Neuronal stem cell (in vitro differentiated cells): ENCODE results near the gene E2F3.

Source experiments
- DNase-seq: peaks from one replicate; pipeline ENCODE4 v3.0.0-alpha.2; 2013; ENCODE audit warnings: low spot score
- H2AFZ ChIP-seq: one replicate; pipeline ENCODE4 v1.6.1; 2013; ENCODE audit warnings: mild to moderate bottlenecking, low read length, inconsistent platforms
- H2AK5ac ChIP-seq: 2 replicates; pipeline ENCODE4 v1.6.1; 2013; ENCODE audit warnings: low read depth, mild to moderate bottlenecking, inconsistent platforms, low read length, moderate library complexity, mixed read lengths
- H2BK120ac ChIP-seq: 2 replicates; pipeline ENCODE4 v1.6.1; 2013; ENCODE audit warnings: low read depth, mild to moderate bottlenecking, inconsistent platforms, low read length, moderate library complexity, mixed read lengths
- H2BK12ac ChIP-seq: one replicate; pipeline ENCODE4 v1.6.1; 2013; ENCODE audit warnings: low read length, inconsistent platforms
- H2BK15ac ChIP-seq: 2 replicates; pipeline ENCODE4 v1.6.1; 2013; ENCODE audit warnings: mild to moderate bottlenecking, low read length, inconsistent platforms, mixed read lengths
- H2BK5ac ChIP-seq: one replicate; pipeline ENCODE4 v1.6.1; 2013; ENCODE audit warnings: inconsistent platforms, mild to moderate bottlenecking, low read length, moderate library complexity
- H3K14ac ChIP-seq: one replicate; pipeline ENCODE4 v1.6.1; 2013; ENCODE audit warnings: low read length, inconsistent platforms
- H3K18ac ChIP-seq: 2 replicates; pipeline ENCODE4 v1.6.1; 2013; ENCODE audit warnings: low read length, inconsistent platforms
- H3K23ac ChIP-seq: 2 replicates; pipeline ENCODE4 v1.6.1; 2013; ENCODE audit warnings: low read depth, mild to moderate bottlenecking, mixed read lengths, low read length, inconsistent platforms; ENCODE audit not compliant: poor library complexity
- H3K27ac ChIP-seq: replicated peaks from 3 replicates; pipeline ENCODE4 v1.5.1; 2013; ENCODE audit warnings: low read length, inconsistent platforms
- H3K27me3 ChIP-seq, 3 experiments: 2 replicates each; pipeline ENCODE4 v1.6.1; 2013; ENCODE audit warnings: low read length in 3 of 3, mild to moderate bottlenecking in 2 of 3, inconsistent platforms in 1 of 3, low read depth in 1 of 3, mixed read lengths in 1 of 3, moderate library complexity in 1 of 3; ENCODE audit not compliant: control insufficient read depth in 3 of 3, insufficient read depth in 3 of 3
- H3K36me3 ChIP-seq, 2 donors: replicated peaks in 1 of 2; 2 replicates each; pipeline ENCODE4 v1.6.1; 2013; ENCODE audit warnings: low read length in 2 of 2; ENCODE audit not compliant: control insufficient read depth in 2 of 2, insufficient read depth in 2 of 2
- H3K4ac ChIP-seq: 2 replicates; pipeline ENCODE4 v1.6.1; 2013; ENCODE audit warnings: inconsistent platforms, mild to moderate bottlenecking, low read length, moderate library complexity
- H3K4me1 ChIP-seq, 2 donors: 1 replicate in 1 of 2; 2 replicates in 1 of 2; pipeline ENCODE4 v1.6.1; 2013; ENCODE audit warnings: low read length in 2 of 2, low read depth in 1 of 2; ENCODE audit not compliant: control insufficient read depth in 2 of 2, insufficient read depth in 1 of 2
- H3K4me2 ChIP-seq: one replicate; pipeline ENCODE4 v1.6.1; 2013; ENCODE audit warnings: mild to moderate bottlenecking, low read length, inconsistent platforms; ENCODE audit not compliant: insufficient read depth, poor library complexity, severe bottlenecking
- H3K4me3 ChIP-seq, 2 donors: 2 replicates each; pipeline ENCODE4 v1.5.1; 2013; ENCODE audit warnings: low read length in 2 of 2, mild to moderate bottlenecking in 2 of 2, inconsistent platforms in 1 of 2, moderate library complexity in 1 of 2
- H3K79me1 ChIP-seq: one replicate; pipeline ENCODE4 v1.6.1; 2013; ENCODE audit warnings: low read depth, mild to moderate bottlenecking, inconsistent platforms, low read length, moderate library complexity
- H3K9ac ChIP-seq: one replicate; pipeline ENCODE4 v1.6.1; 2013; ENCODE audit warnings: mild to moderate bottlenecking, low read depth, low read length, inconsistent platforms; ENCODE audit not compliant: poor library complexity
- H3K9me3 ChIP-seq, 2 donors: replicated peaks in 1 of 2; 2 replicates each; pipeline versions ENCODE3 to v1.6.1; 2013; ENCODE audit warnings: low read length in 2 of 2, mild to moderate bottlenecking in 2 of 2, inconsistent platforms in 1 of 2, low read depth in 1 of 2, mixed read lengths in 1 of 2, moderate library complexity in 1 of 2; ENCODE audit not compliant: control insufficient read depth in 2 of 2, insufficient read depth in 1 of 2
- H4K8ac ChIP-seq: one replicate; pipeline ENCODE4 v1.6.1; 2013; ENCODE audit warnings: low read depth, mild to moderate bottlenecking, inconsistent platforms, low read length, moderate library complexity
- H4K91ac ChIP-seq: one replicate; pipeline ENCODE4 v1.6.1; 2013; ENCODE audit warnings: low read length, low read depth, mild to moderate bottlenecking, inconsistent platforms; ENCODE audit not compliant: poor library complexity
- WGBS, 2 donors: extraction: QIAGEN DNeasy Blood & Tissue Kit; methylation state at CpG; one replicate each; pipeline ENCODE4 v1.1.7; 2013; ENCODE audit warnings: missing lambda C conversion rate in 2 of 2, mixed read lengths in 1 of 2; ENCODE audit not compliant: insufficient read length in 2 of 2, insufficient replicate concordance in 1 of 2; ENCODE audit errors: extremely low coverage in 2 of 2; 5-methylcytosine and 5-hydroxymethylcytosine counted together

Gene E2F3

DNA sequence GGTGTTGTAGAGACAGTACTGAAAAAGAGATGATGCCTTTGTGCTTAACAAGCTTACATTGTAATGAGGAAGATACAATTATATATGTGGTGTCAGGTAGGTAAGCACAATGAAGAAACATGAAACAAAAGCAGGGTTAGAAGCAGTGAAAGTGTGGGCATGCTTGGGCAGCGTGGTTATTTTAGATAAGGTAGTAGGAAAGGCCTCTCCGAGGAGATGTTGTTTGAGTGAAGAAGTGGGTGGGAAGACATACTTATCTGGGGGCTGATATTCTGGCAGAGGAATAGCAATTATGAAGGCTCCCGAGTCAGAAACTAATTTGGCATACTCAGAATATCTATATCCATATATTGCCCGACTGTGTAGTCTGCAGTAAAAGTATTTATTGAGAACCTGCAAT, 137.2 kb downstream of the E2F3 start:
- no peak overlapping the region for H3K18ac ChIP-seq
- DNase-seq, result no peak
- peaks cover 6 to 9% of the 10 kb centered on the region in 2 donors for H3K4me1 ChIP-seq
- peaks cover 2% of the 10 kb centered on the region for H3K79me1 ChIP-seq
- H2AFZ ChIP-seq, result no peak overlapping the region
- no peak overlapping the region for H2BK12ac ChIP-seq
- no peak overlapping the region for H4K8ac ChIP-seq
- no peaks in the 10 kb centered on the region for H3K9me3 ChIP-seq
- no peak overlapping the region for H3K14ac ChIP-seq
- no peak overlapping the region for H3K9ac ChIP-seq
- no peak overlapping the region for H3K27ac ChIP-seq
- no peak overlapping the region for H3K4me2 ChIP-seq
- WGBS, 2 donors, result no CpG with 5 or more reads among the region's 4 CpGs
- H4K91ac ChIP-seq, result no peak overlapping the region
- H2BK5ac ChIP-seq, result no peak overlapping the region
- H2BK15ac ChIP-seq, result no peak overlapping the region
- H3K4ac ChIP-seq, result no peak overlapping the region
- no peak overlapping the region for H2AK5ac ChIP-seq
- no peak overlapping the region for H3K23ac ChIP-seq
- no peaks in the 10 kb centered on the region for H3K27me3 ChIP-seq
- no peak overlapping the region for H3K4me3 ChIP-seq
- peaks cover 0 to 42% of the 10 kb centered on the region in 2 donors for H3K36me3 ChIP-seq
- no peak overlapping the region for H2BK120ac ChIP-seq

DNA sequence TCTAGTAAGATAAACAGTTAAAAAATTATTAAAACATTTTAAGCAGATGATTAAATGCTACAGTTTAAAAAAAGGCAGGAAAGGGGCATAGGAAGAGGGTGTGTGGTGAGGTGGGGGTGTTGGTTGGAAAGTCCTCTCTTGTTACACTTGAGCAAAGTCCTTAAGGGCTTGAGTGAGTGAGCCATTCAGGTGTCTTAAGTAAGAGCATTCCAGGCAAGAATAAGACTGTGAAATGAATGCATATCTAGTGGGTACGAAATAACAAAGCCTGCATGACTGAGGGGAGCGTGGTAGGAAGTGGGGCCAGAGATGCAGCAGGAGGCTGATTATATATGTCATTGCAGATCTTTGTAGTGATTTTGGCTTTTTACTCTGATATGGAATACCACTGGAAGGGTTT, 137.7 kb downstream of the E2F3 start:
- Histone ChIP-seq H3K4me2 (no peak overlapping the region), H3K79me1 (peaks cover 2% of the 10 kb centered on the region), H3K27ac (no peak overlapping the region), H3K4ac (no peak overlapping the region), H2BK12ac (no peak overlapping the region), H2BK120ac (no peak overlapping the region), H3K9me3 (no peaks in the 10 kb centered on the region), H2AK5ac (no peak overlapping the region), H3K4me1 (peaks cover 6 to 9% of the 10 kb centered on the region in 2 donors), H2AFZ (no peak overlapping the region), H3K36me3 (peaks cover 0 to 42% of the 10 kb centered on the region in 2 donors), H2BK15ac (no peak overlapping the region), H3K14ac (no peak overlapping the region), H3K23ac (no peak overlapping the region), H3K9ac (no peak overlapping the region), H2BK5ac (no peak overlapping the region), H3K4me3 (no peak overlapping the region), H4K91ac (no peak overlapping the region), H3K18ac (no peak overlapping the region), H3K27me3 (no peaks in the 10 kb centered on the region), H4K8ac (no peak overlapping the region)
- no peak for DNase-seq
- no CpG with 5 or more reads among the region's 2 CpGs for WGBS, 2 donors

- Histone ChIP-seq H3K18ac (no peak overlapping the region), H3K4ac (no peak overlapping the region), H2AK5ac (no peak overlapping the region), H3K79me1 (no peaks in the 10 kb centered on the region), H3K4me1 (peaks cover 5 to 7% of the 10 kb centered on the region in 2 donors), H2BK12ac (no peak overlapping the region), H3K4me2 (no peak overlapping the region), H3K14ac (no peak overlapping the region), H3K27me3 (no peaks in the 10 kb centered on the region), H4K91ac (no peak overlapping the region), H2BK5ac (no peak overlapping the region), H3K9me3 (peaks cover 2 to 3% of the 10 kb centered on the region in 2 donors), H3K27ac (no peak overlapping the region), H3K4me3 (no peak overlapping the region), H4K8ac (no peak overlapping the region), H2BK15ac (no peak overlapping the region), H3K36me3 (peaks cover 2 to 50% of the 10 kb centered on the region in 2 donors), H2BK120ac (no peak overlapping the region), H3K9ac (no peak overlapping the region), H3K23ac (no peak overlapping the region), H2AFZ (no peak overlapping the region)
- no peak for DNase-seq
- WGBS, 2 donors, result no CpG with 5 or more reads among the region's 5 CpGs
These were observed 139.0 kb downstream of the E2F3 start for GRCh38 chr6:20540683-20541082.

DNA sequence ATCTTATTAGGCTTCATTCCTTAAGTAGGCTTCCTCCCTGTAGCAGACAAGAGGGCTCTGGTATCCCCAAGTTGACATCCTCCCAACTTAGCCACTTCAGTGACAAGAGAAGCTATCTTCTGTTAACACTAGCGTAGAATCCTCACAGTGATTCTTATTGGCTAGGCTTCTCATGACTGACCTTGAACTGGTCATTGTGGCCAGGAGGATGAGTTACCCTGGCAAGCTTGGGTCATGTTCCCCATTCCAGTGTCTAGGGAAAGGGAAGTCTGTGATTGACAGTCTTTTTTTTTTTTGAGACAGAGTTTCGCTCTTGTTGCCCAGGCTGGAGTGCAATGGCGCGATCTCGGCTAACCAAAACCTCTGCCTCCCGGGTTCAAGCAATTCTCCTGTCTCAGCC, 139.7 kb downstream of the E2F3 start:
- H4K8ac ChIP-seq, result no peak overlapping the region
- WGBS, 2 donors, result no CpG with 5 or more reads among the region's 6 CpGs
- no peak overlapping the region for H3K27ac ChIP-seq
- H2AFZ ChIP-seq, result no peak overlapping the region
- H4K91ac ChIP-seq, result no peak overlapping the region
- no peak overlapping the region for H2BK12ac ChIP-seq
- no peak overlapping the region for H3K4ac ChIP-seq
- no peak overlapping the region for H3K14ac ChIP-seq
- H3K27me3 ChIP-seq, result no peaks in the 10 kb centered on the region
- no peak overlapping the region for H2BK5ac ChIP-seq
- H3K36me3 ChIP-seq, result peaks cover 2 to 55% of the 10 kb centered on the region in 2 donors
- no peak overlapping the region for H3K4me3 ChIP-seq
- no peak overlapping the region for H3K4me2 ChIP-seq
- H3K4me1 ChIP-seq, result peaks cover 4 to 7% of the 10 kb centered on the region in 2 donors
- H3K79me1 ChIP-seq, result no peaks in the 10 kb centered on the region
- DNase-seq, result no peak
- no peak overlapping the region for H2BK15ac ChIP-seq
- H3K23ac ChIP-seq, result no peak overlapping the region
- H3K9ac ChIP-seq, result no peak overlapping the region
- no peak overlapping the region for H2AK5ac ChIP-seq
- no peak overlapping the region for H2BK120ac ChIP-seq
- H3K9me3 ChIP-seq, result peaks cover 2 to 10% of the 10 kb centered on the region in 2 donors
- no peak overlapping the region for H3K18ac ChIP-seq
